ENCODE data around the gene CENPS. TPM values are rescaled to one million over a fixed set of nuclear protein-coding genes. Genes with fewer than 3 reads are reported as not detected.

The CENPS gene
- total and polyA plus RNA-seq, 9 of the 15 experiments (the other 6 are each of a cell fraction or from before 2014, with no cell fraction given) = 10.2 to 36.0 (median 26.0) TPM

DNA sequence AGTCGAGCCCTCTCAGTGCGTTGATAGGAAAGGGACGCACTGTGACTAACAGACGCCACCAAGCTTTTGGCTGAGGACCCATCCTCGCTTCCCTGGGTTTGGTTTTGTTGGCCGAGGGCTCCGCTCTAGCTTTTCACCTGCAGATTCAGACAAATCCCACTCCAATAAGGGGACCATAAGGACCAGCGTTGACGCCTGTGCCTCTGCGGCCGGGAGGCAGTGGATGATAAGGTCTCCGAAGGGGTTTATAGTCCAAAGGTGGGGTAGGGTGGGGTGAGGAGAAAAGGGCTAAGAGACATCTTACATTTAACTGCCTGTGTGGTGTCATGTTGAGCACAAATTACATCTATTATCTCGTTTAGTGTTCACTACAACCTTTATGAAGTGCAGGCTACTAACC, 45.3 kb downstream of the CENPS start (continued):
- TF ChIP-seq, protein P1, sequence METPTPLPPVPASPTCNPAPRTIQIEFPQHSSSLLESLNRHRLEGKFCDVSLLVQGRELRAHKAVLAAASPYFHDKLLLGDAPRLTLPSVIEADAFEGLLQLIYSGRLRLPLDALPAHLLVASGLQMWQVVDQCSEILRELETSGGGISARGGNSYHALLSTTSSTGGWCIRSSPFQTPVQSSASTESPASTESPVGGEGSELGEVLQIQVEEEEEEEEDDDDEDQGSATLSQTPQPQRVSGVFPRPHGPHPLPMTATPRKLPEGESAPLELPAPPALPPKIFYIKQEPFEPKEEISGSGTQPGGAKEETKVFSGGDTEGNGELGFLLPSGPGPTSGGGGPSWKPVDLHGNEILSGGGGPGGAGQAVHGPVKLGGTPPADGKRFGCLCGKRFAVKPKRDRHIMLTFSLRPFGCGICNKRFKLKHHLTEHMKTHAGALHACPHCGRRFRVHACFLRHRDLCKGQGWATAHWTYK (CRISPR knock-in tag; IDR thresholded peaks at IDR 0.05) = no peak
- TF ChIP-seq, protein P2, sequence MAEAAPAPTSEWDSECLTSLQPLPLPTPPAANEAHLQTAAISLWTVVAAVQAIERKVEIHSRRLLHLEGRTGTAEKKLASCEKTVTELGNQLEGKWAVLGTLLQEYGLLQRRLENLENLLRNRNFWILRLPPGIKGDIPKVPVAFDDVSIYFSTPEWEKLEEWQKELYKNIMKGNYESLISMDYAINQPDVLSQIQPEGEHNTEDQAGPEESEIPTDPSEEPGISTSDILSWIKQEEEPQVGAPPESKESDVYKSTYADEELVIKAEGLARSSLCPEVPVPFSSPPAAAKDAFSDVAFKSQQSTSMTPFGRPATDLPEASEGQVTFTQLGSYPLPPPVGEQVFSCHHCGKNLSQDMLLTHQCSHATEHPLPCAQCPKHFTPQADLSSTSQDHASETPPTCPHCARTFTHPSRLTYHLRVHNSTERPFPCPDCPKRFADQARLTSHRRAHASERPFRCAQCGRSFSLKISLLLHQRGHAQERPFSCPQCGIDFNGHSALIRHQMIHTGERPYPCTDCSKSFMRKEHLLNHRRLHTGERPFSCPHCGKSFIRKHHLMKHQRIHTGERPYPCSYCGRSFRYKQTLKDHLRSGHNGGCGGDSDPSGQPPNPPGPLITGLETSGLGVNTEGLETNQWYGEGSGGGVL (CRISPR knock-in tag; IDR thresholded peaks at IDR 0.05) = no peak
- TF ChIP-seq GABPB2 (CRISPR knock-in tag; conservative IDR thresholded peaks at IDR 0.05) = no peak
- no peak for TF ChIP-seq ZNF445 (CRISPR knock-in tag; IDR thresholded peaks at IDR 0.05; ENCODE audit: low read depth)
- TF ChIP-seq, protein P3, sequence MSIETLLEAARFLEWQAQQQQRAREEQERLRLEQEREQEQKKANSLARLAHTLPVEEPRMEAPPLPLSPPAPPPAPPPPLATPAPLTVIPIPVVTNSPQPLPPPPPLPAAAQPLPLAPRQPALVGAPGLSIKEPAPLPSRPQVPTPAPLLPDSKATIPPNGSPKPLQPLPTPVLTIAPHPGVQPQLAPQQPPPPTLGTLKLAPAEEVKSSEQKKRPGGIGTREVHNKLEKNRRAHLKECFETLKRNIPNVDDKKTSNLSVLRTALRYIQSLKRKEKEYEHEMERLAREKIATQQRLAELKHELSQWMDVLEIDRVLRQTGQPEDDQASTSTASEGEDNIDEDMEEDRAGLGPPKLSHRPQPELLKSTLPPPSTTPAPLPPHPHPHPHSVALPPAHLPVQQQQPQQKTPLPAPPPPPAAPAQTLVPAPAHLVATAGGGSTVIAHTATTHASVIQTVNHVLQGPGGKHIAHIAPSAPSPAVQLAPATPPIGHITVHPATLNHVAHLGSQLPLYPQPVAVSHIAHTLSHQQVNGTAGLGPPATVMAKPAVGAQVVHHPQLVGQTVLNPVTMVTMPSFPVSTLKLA (conservative IDR thresholded peaks at IDR 0.05) = no peak
- TF ChIP-seq, protein P4, sequence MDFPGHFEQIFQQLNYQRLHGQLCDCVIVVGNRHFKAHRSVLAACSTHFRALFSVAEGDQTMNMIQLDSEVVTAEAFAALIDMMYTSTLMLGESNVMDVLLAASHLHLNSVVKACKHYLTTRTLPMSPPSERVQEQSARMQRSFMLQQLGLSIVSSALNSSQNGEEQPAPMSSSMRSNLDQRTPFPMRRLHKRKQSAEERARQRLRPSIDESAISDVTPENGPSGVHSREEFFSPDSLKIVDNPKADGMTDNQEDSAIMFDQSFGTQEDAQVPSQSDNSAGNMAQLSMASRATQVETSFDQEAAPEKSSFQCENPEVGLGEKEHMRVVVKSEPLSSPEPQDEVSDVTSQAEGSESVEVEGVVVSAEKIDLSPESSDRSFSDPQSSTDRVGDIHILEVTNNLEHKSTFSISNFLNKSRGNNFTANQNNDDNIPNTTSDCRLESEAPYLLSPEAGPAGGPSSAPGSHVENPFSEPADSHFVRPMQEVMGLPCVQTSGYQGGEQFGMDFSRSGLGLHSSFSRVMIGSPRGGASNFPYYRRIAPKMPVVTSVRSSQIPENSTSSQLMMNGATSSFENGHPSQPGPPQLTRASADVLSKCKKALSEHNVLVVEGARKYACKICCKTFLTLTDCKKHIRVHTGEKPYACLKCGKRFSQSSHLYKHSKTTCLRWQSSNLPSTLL (IDR thresholded peaks at IDR 0.05) = no peak
- 0 out of 2 replicates have a peak, but pooled peaks have one; percentile 37 for TF ChIP-seq LCOR (CRISPR knock-in tag; IDR thresholded peaks at IDR 0.05)
- no peak for TF ChIP-seq POLR2H (tag; IDR thresholded peaks at IDR 0.05; ENCODE audit: low read depth)
- TF ChIP-seq, protein P5, sequence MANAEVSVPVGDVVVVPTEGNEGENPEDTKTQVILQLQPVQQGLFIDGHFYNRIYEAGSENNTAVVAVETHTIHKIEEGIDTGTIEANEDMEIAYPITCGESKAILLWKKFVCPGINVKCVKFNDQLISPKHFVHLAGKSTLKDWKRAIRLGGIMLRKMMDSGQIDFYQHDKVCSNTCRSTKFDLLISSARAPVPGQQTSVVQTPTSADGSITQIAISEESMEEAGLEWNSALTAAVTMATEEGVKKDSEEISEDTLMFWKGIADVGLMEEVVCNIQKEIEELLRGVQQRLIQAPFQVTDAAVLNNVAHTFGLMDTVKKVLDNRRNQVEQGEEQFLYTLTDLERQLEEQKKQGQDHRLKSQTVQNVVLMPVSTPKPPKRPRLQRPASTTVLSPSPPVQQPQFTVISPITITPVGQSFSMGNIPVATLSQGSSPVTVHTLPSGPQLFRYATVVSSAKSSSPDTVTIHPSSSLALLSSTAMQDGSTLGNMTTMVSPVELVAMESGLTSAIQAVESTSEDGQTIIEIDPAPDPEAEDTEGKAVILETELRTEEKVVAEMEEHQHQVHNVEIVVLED (CRISPR knock-in tag; IDR thresholded peaks at IDR 0.05) = no peak
- no peak for TF ChIP-seq NR2F6 (CRISPR knock-in tag; IDR thresholded peaks at IDR 0.05)
- TF ChIP-seq GABPA (tag; conservative IDR thresholded peaks at IDR 0.05; ENCODE audit: low read depth) = no peak
- TF ChIP-seq KAT7 (CRISPR knock-in tag; IDR thresholded peaks at IDR 0.05; ENCODE audit: borderline replicate concordance) = no peak
- no peak for TF ChIP-seq DACH1 (IDR thresholded peaks at IDR 0.05; ENCODE audit: partially characterized antibody)
- TF ChIP-seq CHCHD3 (CRISPR knock-in tag; IDR thresholded peaks at IDR 0.05) = no peak
- TF ChIP-seq HOXB6 (CRISPR knock-in tag; IDR thresholded peaks at IDR 0.05; ENCODE audit: borderline replicate concordance) = no peak

All from K562 (cell line).